NCI-H524 (cell line): ENCODE measurements around the gene EFNA1.
"Not testable (repeated sequence)": the region's sequence is repeated elsewhere in the genome, so short reads cannot be mapped to it uniquely, and the experiment has no call there.

Experiments
- DNase-seq, 2 experiments: peaks; one replicate each; lab custom pipeline; 2025; lab: John Stamatoyannopoulos, UW

EFNA1 gene

GRCh38 chr1:155092641-155093040 lies 35.0 kb upstream of the EFNA1 start:
- no peak for DNase-seq

- DNase-seq: peak; percentile 83 to 87
Observed at GRCh38 chr1:155093911-155094621, 33.6 kb upstream of the EFNA1 start.

- DNase-seq: no peak
Observed at GRCh38 chr1:155094622-155094948, 33.1 kb upstream of the EFNA1 start.

GRCh38 chr1:155099331-155099730 lies 28.3 kb upstream of the EFNA1 start:
- DNase-seq: no peak

GRCh38 chr1:155103325-155103724 lies 24.4 kb upstream of the EFNA1 start:
- DNase-seq: no peak

GRCh38 chr1:155104605-155105534 lies 22.8 kb upstream of the EFNA1 start:
- DNase-seq: no peak

- no peak for DNase-seq
Observed at GRCh38 chr1:155105604-155106011, 22.1 kb upstream of the EFNA1 start.

GRCh38 chr1:155106862-155107261 lies 20.8 kb upstream of the EFNA1 start:
- no peak for DNase-seq

GRCh38 chr1:155107309-155108264 lies 20.1 kb upstream of the EFNA1 start:
- no peak for DNase-seq

GRCh38 chr1:155108296-155108695 lies 19.4 kb upstream of the EFNA1 start:
- no peak for DNase-seq

- no peak for DNase-seq
Observed at GRCh38 chr1:155110381-155110780, 17.3 kb upstream of the EFNA1 start.

- no peak for DNase-seq
Observed at GRCh38 chr1:155110826-155111225, 16.9 kb upstream of the EFNA1 start.

- peak in 1 of 2 experiments; percentile 28 for DNase-seq
Observed at GRCh38 chr1:155113450-155113980, 14.2 kb upstream of the EFNA1 start.

GRCh38 chr1:155116113-155116764 lies 11.4 kb upstream of the EFNA1 start:
- DNase-seq: no peak

- DNase-seq: peak in 1 of 2 experiments; percentile 16
Observed at GRCh38 chr1:155117610-155118009, 10.1 kb upstream of the EFNA1 start.

GRCh38 chr1:155118090-155118489 lies 9.6 kb upstream of the EFNA1 start:
- DNase-seq: not testable (repeated sequence)

- no peak for DNase-seq
Observed at GRCh38 chr1:155120253-155120652, 7.4 kb upstream of the EFNA1 start.

GRCh38 chr1:155121249-155121648 lies 6.4 kb upstream of the EFNA1 start:
- DNase-seq: no peak

- DNase-seq: no peak
Observed at GRCh38 chr1:155122308-155122707, 5.4 kb upstream of the EFNA1 start.

- DNase-seq: no peak
Observed at GRCh38 chr1:155123801-155124200, 3.9 kb upstream of the EFNA1 start.
